Endothelial cell of umbilical vein (primary cell): ENCODE data around the gene NEMP2. TPM values are rescaled to one million over a fixed set of nuclear protein-coding genes. Genes with fewer than 3 reads are reported as not detected.

Experiments used
- BruUV-seq: library from RNA; stranded (reverse); fragments of 400-500 nt; replicated peaks from 2 replicates; lab custom pipeline; 2021; lab: Mats Ljungman, UMichigan
- CTCF ChIA-PET: fragments of 300-600, 350-600 bp; sonication (Branson Sonifier 250); formaldehyde crosslinking; loops from one replicate; lab custom pipeline; 2021; ENCODE audit warnings: antibody characterized with exemption, inconsistent platforms; lab: Charles Lee
- POLR2A ChIA-PET: fragments of 300-600, 350-600 bp; sonication (Branson Sonifier 250); formaldehyde crosslinking; loops from one replicate; lab custom pipeline; 2021; ENCODE audit warnings: antibody characterized with exemption, inconsistent platforms; lab: Charles Lee
- DNase-seq: peaks from one replicate; pipeline ENCODE4 v3.0.0-alpha.2; 2011; ENCODE audit warnings: low read depth, low spot score
- FAIRE-seq: peaks from 2 replicates; lab custom pipeline; 2011; peaks lifted over from hg19 to GRCh38; lab: Jason Lieb, UNC
- H2AFZ ChIP-seq: 2 replicates; pipeline ENCODE4 v1.6.0; 2012; ENCODE audit warnings: low read depth, low read length, control low read depth, inconsistent platforms
- H3K27ac ChIP-seq: 2 replicates; pipeline ENCODE4 v1.5.1; 2011; ENCODE audit warnings: low read depth, mild to moderate bottlenecking, control low read depth, low read length, moderate library complexity; ENCODE audit not compliant: insufficient read depth
- H3K27me3 ChIP-seq, 2 experiments: 2 replicates each; pipeline versions ENCODE4 v1.6.0 to v1.6.1; 2011; ENCODE audit warnings: low read length in 2 of 2, mixed read lengths in 1 of 2; ENCODE audit not compliant: control insufficient read depth in 2 of 2, insufficient read depth in 2 of 2
- H3K36me3 ChIP-seq, 2 experiments: 2 replicates in 1 of 2; 3 replicates in 1 of 2; pipeline ENCODE4 v1.5.1; 2011; ENCODE audit warnings: low read length in 2 of 2, mild to moderate bottlenecking in 1 of 2, moderate library complexity in 1 of 2; ENCODE audit not compliant: control insufficient read depth in 2 of 2, insufficient read depth in 2 of 2; ENCODE audit errors: extremely low read depth in 1 of 2
- H3K4me1 ChIP-seq: 3 replicates; pipeline ENCODE4 v1.5.1; 2011; ENCODE audit warnings: mild to moderate bottlenecking, low read length; ENCODE audit not compliant: control insufficient read depth, insufficient read depth; ENCODE audit errors: extremely low read depth
- H3K4me2 ChIP-seq: 2 replicates; pipeline ENCODE4 v1.6.1; 2011; ENCODE audit warnings: low read length, control low read depth, mixed read lengths; ENCODE audit not compliant: insufficient read depth
- H3K4me3 ChIP-seq, 3 experiments: fragments of 200-600 bp in 1 of 3; sonication (generic), shearing (Covaris generic) in 1 of 3; replicated peaks in 1 of 3; 2 replicates each; pipeline ENCODE4 v1.5.1; 2011 to 2016; ENCODE audit warnings: control low read depth in 3 of 3, low read length in 3 of 3, mild to moderate bottlenecking in 2 of 3, inconsistent platforms in 1 of 3, low read depth in 1 of 3, moderate library complexity in 1 of 3; ENCODE audit not compliant: insufficient read depth in 1 of 3
- H3K79me2 ChIP-seq: 2 replicates; pipeline ENCODE4 v1.6.0; 2012; ENCODE audit warnings: low read length, inconsistent platforms; ENCODE audit not compliant: control insufficient read depth, insufficient read depth
- H3K9ac ChIP-seq: replicated peaks from 2 replicates; pipeline ENCODE3; 2011; ENCODE audit warnings: low read length, control low read depth; ENCODE audit not compliant: insufficient read depth; ENCODE audit errors: extremely low read depth
- H3K9me1 ChIP-seq: replicated peaks from 3 replicates; pipeline ENCODE4 v1.6.0; 2011; ENCODE audit warnings: mild to moderate bottlenecking, low read length; ENCODE audit not compliant: control insufficient read depth, insufficient read depth; ENCODE audit errors: extremely low read depth
- H3K9me3 ChIP-seq: replicated peaks from 2 replicates; pipeline ENCODE4 v1.5.1; 2012; ENCODE audit warnings: low read length, inconsistent platforms; ENCODE audit not compliant: control insufficient read depth, insufficient read depth
- H4K20me1 ChIP-seq: replicated peaks from 2 replicates; pipeline ENCODE3; 2011; ENCODE audit warnings: mild to moderate bottlenecking, low read length; ENCODE audit not compliant: control insufficient read depth, insufficient read depth; ENCODE audit errors: extremely low read depth
- CTCF ChIP-seq, 2 donors: IDR thresholded peaks; 1 replicate in 1 of 2; 2 replicates in 1 of 2; pipeline ENCODE4 v1.5.1; 2011; ENCODE audit warnings: low read length in 2 of 2, mild to moderate bottlenecking in 2 of 2, moderate library complexity in 2 of 2, control low read depth in 1 of 2, inconsistent platforms in 1 of 2, low read depth in 1 of 2; ENCODE audit not compliant: insufficient read depth in 1 of 2; ENCODE audit errors: extremely low read depth in 1 of 2
- EZH2 ChIP-seq: IDR thresholded peaks from 2 replicates; pipeline ENCODE4 v1.6.1; 2012; ENCODE audit warnings: borderline replicate concordance, low read depth, mild to moderate bottlenecking, moderate library complexity, low read length, inconsistent platforms; ENCODE audit not compliant: severe bottlenecking
- FOS ChIP-seq: IDR thresholded peaks from 2 replicates; pipeline ENCODE4 v1.6.1; 2011; ENCODE audit warnings: mild to moderate bottlenecking, low read length, moderate library complexity, borderline replicate concordance; ENCODE audit not compliant: insufficient read depth
- GATA2 ChIP-seq: IDR thresholded peaks from 2 replicates; pipeline ENCODE4 v1.7.0; 2011; ENCODE audit warnings: low read depth, mild to moderate bottlenecking, moderate library complexity, mixed read lengths, low read length; ENCODE audit not compliant: insufficient read length, insufficient read depth
- JUN ChIP-seq: IDR thresholded peaks from 2 replicates; pipeline ENCODE4 v1.6.1; 2011; ENCODE audit warnings: borderline replicate concordance, low read depth; ENCODE audit not compliant: insufficient read length, insufficient read depth
- MAX ChIP-seq: IDR thresholded peaks from 2 replicates; pipeline ENCODE4 v1.6.1; 2011; ENCODE audit not compliant: insufficient read depth, insufficient read length
- MYC ChIP-seq: IDR thresholded peaks from one replicate; pipeline ENCODE4 v1.6.1; 2011; ENCODE audit warnings: mild to moderate bottlenecking, low read depth, low read length
- POLR2A ChIP-seq: IDR thresholded peaks from 2 replicates; pipeline ENCODE4 v1.6.1; 2012; ENCODE audit warnings: low read depth, mild to moderate bottlenecking, control low read depth, low read length
- POLR2AphosphoS5 ChIP-seq: IDR thresholded peaks from 2 replicates; pipeline ENCODE4 v1.6.1; 2012; ENCODE audit warnings: low read depth, mild to moderate bottlenecking, control low read depth, low read length, moderate library complexity; ENCODE audit not compliant: insufficient read depth
- dilution Hi-C: fragments of 300-500 bp; cut with MboI; formaldehyde crosslinking; loops from one replicate; pipeline ENCODE4 v1.15.0; 2019; ENCODE audit warnings: low sequenced_read_pairs; ENCODE audit not compliant: extremely low pct_ligation_motif_present
- intact Hi-C: fragments of 100-400 bp; cut with micrococcal nuclease; formaldehyde crosslinking; loops from one replicate; pipeline ENCODE4 v1.10.0; 2022
- polyA plus RNA-seq, 4 experiments: library from polyadenylated mRNA; depleted of rRNA in 3 of 4; stranded (reverse) in 3 of 4; unstranded in 1 of 4; fragments of >200 nt; gene quantifications; 2 replicates each; pipeline versions ENCODE4 v1.2.1 to v1.2.3, GENCODE V29; 2011 to 2012; ENCODE audit warnings: missing spikeins in 1 of 4
- total RNA-seq: library from RNA; stranded (reverse); gene quantifications from 2 replicates; pipeline ENCODE4 v1.2.3, GENCODE V29; 2021

The NEMP2 gene
- total and polyA plus RNA-seq, 2 donors (not counting 3 experiments of a cell fraction or from before 2014, with no cell fraction given) = 3.1 to 8.4 TPM

GRCh38 chr2:190481339-190481738, 53.2 kb downstream of the NEMP2 start:
- no peaks in the 10 kb centered on the region for H3K27me3 ChIP-seq
- H3K27ac ChIP-seq = no peak overlapping the region
- H3K79me2 ChIP-seq = no peaks in the 10 kb centered on the region
- POLR2A ChIA-PET = no interaction called here
- FAIRE-seq = no peak
- no peak for DNase-seq
- H3K9ac ChIP-seq = no peak overlapping the region
- TF ChIP-seq EZH2 (no peak), MAX (no peak), GATA2 (no peak), POLR2AphosphoS5 (no peak), JUN (no peak), MYC (no peak), FOS (no peak), CTCF (IDR thresholded peaks at IDR 0.05; ENCODE audit: extremely low read depth in 1 of 2, insufficient read depth in 1 of 2, low read depth in 1 of 2, low read length in 2 of 2) (no peak), POLR2A (no peak)
- H3K4me1 ChIP-seq = no peaks in the 10 kb centered on the region
- dilution Hi-C loops (no loop called here), intact Hi-C loops (no loop called here)
- H4K20me1 ChIP-seq = no peaks in the 10 kb centered on the region
- no peak overlapping the region for H3K4me2 ChIP-seq
- CTCF ChIA-PET = interaction anchor here (0.8 to 3.5 kb wide), 5 partner anchors 8 to 392 kb away, joined by 3 to 15 read pairs (median 3); no protein-coding TSS in a partner anchor
- H2AFZ ChIP-seq = no peak overlapping the region
- H3K4me3 ChIP-seq = no peak overlapping the region
- H3K9me1 ChIP-seq = no peaks in the 10 kb centered on the region
- no peaks in the 10 kb centered on the region for H3K36me3 ChIP-seq
- no TSS peak for BruUV-seq
- H3K9me3 ChIP-seq = no peaks in the 10 kb centered on the region
